GM06990 (cell line): Measurements from ENCODE around the gene AKTIP.

Experiments
- DNase-seq: peaks from one replicate; pipeline ENCODE4 v3.0.0-alpha.2; 2011; ENCODE audit not compliant: insufficient read length; ENCODE audit errors: extremely low read depth
- H3K27me3 ChIP-seq: replicated peaks from 2 replicates; pipeline ENCODE4 v1.6.0; 2011; ENCODE audit warnings: low read length; ENCODE audit not compliant: control insufficient read depth, insufficient read depth
- H3K36me3 ChIP-seq: 2 replicates; pipeline ENCODE4 v1.5.1; 2011; ENCODE audit warnings: low read length; ENCODE audit not compliant: control insufficient read depth, insufficient read depth
- H3K4me3 ChIP-seq: replicated peaks from 2 replicates; pipeline ENCODE4 v1.5.1; 2011; ENCODE audit warnings: low read depth, mild to moderate bottlenecking, control low read depth, low read length
- CTCF ChIP-seq: IDR thresholded peaks from 2 replicates; pipeline ENCODE4 v1.5.1; 2011; ENCODE audit warnings: low read length, control low read depth, mild to moderate bottlenecking, inconsistent platforms; ENCODE audit not compliant: insufficient read depth, poor library complexity, severe bottlenecking

Gene AKTIP

GRCh38 chr16:53530046-53530445 lies 27.0 kb upstream of the AKTIP start:
- no peak for DNase-seq
- no peak overlapping the region for H3K4me3 ChIP-seq
- TF ChIP-seq CTCF: no peak
- no peaks in the 10 kb centered on the region for H3K27me3 ChIP-seq
- H3K36me3 ChIP-seq: no peaks in the 10 kb centered on the region

GRCh38 chr16:53529513-53529912 lies 26.5 kb upstream of the AKTIP start:
- Histone ChIP-seq H3K36me3 (no peaks in the 10 kb centered on the region), H3K27me3 (no peaks in the 10 kb centered on the region), H3K4me3 (no peak overlapping the region)
- no peak for DNase-seq
- TF ChIP-seq CTCF: no peak

- DNase-seq: no peak
- H3K27me3 ChIP-seq: no peaks in the 10 kb centered on the region
- no peak for TF ChIP-seq CTCF
- no peak overlapping the region for H3K4me3 ChIP-seq
- no peaks in the 10 kb centered on the region for H3K36me3 ChIP-seq
These were observed 25.8 kb upstream of the AKTIP start for GRCh38 chr16:53528797-53529196.

GRCh38 chr16:53523971-53524548 lies 21.1 kb upstream of the AKTIP start:
- no peak for DNase-seq
- Histone ChIP-seq H3K27me3 (no peaks in the 10 kb centered on the region), H3K36me3 (no peaks in the 10 kb centered on the region), H3K4me3 (no peak overlapping the region)
- TF ChIP-seq CTCF: no peak

- no peaks in the 10 kb centered on the region for H3K27me3 ChIP-seq
- H3K36me3 ChIP-seq: no peaks in the 10 kb centered on the region
- no peak for DNase-seq
- no peak for TF ChIP-seq CTCF
- H3K4me3 ChIP-seq: no peak overlapping the region
These were observed 20.3 kb upstream of the AKTIP start for GRCh38 chr16:53523126-53523804.
